GM18498 (cell line): ENCODE measurements around the gene TMEM30B.

Experiments
- ATAC-seq: cut with Tn5 transposase; IDR thresholded peaks from one replicate; pipeline ENCODE4 v1.9.1; 2021; ENCODE audit warnings: mild to moderate bottlenecking, moderate library complexity; ENCODE audit not compliant: unreplicated experiment

TMEM30B gene

DNA sequence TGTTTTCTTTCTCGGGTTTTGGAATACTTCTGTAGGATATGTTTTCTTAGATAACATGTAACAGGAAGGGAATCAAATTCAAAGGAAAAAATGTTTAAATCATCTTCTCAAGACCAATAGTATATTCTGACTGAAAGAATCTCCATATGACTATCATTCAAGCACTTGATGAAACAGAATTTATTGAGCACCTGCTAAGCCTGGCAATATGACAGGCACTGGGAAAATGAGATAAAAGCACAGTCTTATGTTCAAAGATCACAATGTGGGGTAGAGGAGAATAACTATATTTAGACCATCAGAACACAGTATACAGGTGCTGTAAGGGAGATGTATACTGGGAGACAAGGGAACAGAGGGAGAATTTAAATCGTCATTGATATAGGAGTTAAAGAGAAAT, 19.1 kb upstream of the TMEM30B start:
- no peak for ATAC-seq

DNA sequence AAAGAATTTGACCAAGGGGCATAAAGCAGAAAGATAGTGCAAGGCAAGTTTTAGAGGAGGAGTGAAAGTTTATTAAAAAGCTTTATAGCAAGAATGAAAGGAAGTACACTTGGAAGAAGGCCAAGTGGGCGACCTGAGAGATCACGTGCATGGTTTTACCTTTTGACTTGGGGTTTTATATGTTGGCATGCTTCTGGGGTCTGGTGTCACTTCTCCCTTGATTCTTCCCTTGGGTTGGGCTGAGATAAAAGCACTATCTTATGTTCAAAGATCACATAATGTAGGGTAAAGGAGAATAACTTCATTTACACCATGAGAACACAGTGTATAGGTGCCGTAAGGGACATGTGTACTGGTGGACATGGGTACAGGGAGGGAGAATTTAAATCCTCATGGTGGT, 17.7 kb upstream of the TMEM30B start:
- ATAC-seq: no peak

DNA sequence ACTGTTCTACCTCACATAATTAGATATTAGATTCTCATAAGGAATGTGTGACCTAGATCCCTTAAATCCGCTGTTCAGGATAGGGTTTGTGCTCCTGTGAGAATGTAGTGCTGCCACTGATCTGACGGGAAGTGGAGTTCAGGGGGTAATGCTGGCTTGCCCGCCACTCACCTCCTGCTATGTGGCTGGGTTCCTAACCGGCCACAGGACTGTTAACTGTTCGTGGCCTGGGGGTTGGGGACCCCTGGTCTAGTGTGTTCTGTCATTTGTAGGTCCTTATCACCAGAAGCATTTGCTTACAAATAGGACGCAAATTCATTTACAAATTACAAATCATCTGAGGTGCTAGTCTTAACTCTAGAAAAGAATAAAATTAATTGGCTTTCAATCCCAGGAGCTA, 16.4 kb upstream of the TMEM30B start:
- ATAC-seq: no peak

GRCh38 chr14:61296719-61297502, 15.8 kb upstream of the TMEM30B start:
- ATAC-seq: no peak

GRCh38 chr14:61296151-61296550, 15.0 kb upstream of the TMEM30B start:
- no peak for ATAC-seq

- ATAC-seq: no peak
Observed at GRCh38 chr14:61290701-61291100, 9.6 kb upstream of the TMEM30B start.

DNA sequence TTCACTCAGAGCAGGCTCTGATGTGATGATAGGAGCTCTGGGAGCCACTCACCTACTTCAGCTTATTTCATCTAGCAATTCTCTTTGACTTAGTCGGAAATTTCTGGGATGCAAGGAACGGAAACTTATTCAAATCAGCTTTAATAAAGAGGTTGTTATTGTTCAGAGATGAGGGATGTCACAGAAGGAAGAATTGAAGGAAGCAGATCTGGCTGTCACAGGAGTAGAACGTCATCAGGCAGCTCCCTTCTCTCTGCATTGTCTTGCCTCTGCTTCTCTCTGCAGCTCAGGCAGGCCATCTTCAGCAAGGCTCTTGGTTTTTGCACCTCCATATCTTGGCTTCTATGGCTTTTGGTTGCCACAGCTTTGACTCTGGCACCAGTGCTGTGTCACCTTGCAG, 7.6 kb upstream of the TMEM30B start:
- no peak for ATAC-seq

DNA sequence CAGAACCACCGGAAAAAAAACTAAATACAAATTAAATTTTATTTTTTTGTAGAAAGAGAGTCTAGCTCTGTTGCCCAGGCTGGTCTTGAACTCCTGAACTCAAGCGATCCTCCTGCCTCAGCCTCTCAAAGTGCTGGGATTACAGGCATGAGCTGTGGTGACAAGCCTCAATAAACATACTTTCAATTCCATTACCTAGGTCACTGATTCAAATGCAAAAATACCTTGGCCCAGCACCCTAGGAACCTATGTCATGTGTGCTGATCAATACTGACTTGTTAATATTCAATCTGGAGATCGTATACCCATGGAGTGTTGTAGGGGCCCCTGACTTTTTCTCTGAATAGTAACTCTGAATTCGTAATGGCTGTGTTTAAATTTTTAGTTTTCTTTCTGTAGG, 7.1 kb upstream of the TMEM30B start:
- ATAC-seq: no peak

DNA sequence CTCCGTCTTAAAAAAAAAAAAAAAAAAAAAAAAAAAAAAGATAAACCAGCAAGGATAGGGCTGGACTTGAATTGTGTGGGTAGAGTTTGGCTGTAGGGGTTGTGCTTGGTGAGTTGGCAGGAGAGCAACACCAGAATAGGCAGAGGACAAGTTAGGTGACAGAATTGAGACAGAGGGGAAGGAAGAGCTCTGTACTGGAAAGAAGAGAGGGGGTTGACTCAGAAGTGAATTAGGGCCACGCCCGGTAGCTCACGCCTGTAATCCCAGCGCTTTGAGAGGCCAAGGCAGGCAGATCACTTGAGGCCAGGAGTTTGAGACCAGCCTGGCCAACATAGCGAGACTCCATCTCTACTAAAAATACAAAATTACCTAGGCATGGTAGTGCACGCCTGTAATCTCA, 6.1 kb upstream of the TMEM30B start:
- ATAC-seq: no peak

GRCh38 chr14:61285364-61285763, 4.2 kb upstream of the TMEM30B start:
- ATAC-seq: no peak

GRCh38 chr14:61284001-61284400, 2.9 kb upstream of the TMEM30B start:
- ATAC-seq: no peak

GRCh38 chr14:61282746-61283145, 1.6 kb upstream of the TMEM30B start:
- ATAC-seq: no peak

- ATAC-seq: no peak
Observed at GRCh38 chr14:61281948-61282275, 774 bp upstream of the TMEM30B start.

DNA sequence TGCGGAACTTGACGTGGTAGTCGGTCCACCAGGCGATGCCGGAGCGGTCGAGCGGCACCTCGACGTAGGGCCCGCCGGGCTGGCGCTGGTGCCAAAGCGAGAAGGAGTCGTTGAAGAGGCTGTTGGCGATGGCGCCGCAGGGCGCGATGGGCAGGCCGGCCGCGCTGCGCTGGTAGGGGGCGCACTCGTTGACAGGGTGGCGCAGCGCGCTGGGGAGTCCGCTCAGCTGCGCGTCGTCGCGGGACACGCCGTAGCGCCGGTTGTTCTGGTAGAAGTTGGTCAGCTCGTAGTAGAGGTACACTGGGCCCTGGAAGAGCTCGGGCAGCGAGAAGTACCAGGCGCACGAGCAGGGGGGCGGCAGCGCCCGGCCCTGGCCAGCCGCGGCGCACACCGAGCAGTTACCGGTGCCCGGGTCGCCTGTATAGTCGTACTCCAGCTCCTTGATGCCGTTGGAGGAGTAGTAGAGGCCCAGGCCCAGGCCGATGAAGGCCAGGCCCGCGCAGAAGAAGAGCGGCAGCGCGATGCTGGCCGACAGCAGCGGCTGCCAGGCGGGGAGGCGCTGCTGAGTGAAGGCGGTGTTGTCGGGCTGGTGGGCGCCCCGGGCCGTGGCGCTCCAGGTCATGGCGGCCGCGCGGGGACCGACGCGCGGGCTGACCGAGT, 482 bp downstream of the TMEM30B start:
- ATAC-seq: no peak

DNA sequence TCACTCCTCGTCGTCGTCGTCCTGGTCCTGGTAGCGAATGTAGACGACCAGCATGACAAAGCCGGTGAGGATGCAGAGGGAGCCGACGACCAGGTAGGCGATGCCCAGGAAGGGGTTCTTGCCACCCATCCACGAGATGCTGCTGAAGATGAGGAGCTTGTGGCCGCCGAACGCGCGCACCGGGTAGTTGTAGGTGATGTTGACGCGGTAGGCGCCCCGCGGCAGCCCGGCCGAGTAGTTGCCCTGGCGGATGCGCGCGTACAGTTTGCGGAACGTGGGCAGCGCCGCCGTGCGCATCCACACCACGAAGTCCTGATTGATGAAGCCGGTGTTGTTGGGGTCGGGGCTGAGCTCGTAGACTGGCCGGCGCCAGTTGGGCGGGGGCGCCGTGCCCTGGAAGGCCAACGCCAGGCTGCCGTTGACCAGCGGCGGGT, 1.0 kb downstream of the TMEM30B start:
- no peak for ATAC-seq

- ATAC-seq: no peak
Observed at GRCh38 chr14:61279082-61279481, 2.1 kb downstream of the TMEM30B start.

DNA sequence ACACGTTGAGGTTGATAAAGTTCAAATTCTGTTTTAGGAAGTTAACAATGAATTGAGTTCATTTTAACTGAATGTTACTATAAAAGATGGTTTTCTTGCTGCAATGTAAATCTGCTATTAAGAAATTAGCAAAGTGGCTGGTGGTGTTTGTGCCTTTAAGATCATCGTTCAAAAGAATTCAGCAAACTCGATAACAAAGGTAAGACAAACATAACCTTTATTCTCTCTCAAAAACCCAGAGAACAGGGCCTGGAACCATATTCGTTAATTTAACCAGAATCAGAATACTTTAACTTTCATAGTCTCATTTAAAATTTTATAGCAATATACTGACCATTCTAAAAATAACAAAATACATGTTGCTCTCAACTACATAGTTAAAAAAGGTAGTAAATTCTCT, 3.4 kb downstream of the TMEM30B start:
- ATAC-seq: no peak

GRCh38 chr14:61277232-61277631, 3.9 kb downstream of the TMEM30B start:
- no peak for ATAC-seq

DNA sequence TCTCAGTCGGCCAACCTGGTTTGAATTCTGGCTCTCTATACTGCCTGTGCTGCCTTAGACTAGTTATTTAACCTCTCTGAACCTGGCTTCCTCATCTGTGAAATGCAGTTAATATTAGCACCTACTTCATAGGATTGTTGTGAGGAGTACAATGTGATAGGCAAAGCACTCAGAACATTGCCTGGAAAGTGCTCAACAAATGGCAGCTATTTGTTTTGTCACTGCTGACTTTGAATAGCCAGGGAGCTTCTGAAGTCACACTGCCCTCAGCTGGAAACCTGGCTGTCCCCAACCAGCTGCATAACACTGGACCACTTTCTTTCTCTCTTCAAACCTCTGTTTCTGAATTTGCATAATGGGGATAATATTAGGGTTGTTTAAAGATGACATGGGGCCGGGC, 9.6 kb downstream of the TMEM30B start:
- ATAC-seq: no peak

- no peak for ATAC-seq
Observed at GRCh38 chr14:61270714-61271113, 10.4 kb downstream of the TMEM30B start.

DNA sequence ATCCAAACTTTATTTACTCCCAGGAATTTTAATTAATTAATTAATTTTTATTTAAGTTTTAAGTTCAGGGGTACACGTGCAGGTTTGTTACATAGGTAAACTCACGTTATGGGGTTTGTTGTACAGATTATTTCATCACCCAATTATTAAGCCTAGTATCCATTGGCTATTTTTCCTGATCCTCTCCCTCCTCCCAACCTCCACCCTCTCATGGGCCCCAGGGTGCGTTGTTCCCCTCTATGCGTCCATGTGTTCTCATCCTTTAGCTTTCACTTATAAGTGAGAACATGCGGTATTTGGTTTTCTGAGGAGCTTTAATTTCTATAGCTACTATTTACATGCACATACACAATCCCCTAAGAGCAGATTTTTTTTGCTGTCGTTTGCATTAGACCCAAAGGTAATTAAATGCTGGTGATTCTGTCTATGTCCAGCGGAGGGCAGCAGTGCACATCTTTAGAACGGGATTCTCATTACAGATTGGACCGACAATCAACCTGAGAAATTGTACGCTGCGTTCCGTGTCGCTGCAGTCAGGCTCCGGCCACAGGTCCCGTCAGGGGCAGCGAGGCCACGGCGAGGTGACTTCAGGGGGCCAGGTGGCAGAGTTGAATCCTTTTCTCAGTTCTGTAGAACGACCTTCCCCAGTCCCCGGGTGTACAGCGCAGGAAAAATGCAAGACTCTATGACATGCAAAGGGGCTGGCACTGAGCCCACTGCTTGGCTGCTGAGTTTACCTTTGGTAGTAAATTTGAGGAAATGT, 11.6 kb downstream of the TMEM30B start:
- peak; percentile 95 for ATAC-seq

- ATAC-seq: no peak
Observed at GRCh38 chr14:61268812-61269211, 12.3 kb downstream of the TMEM30B start.
